Naive thymus-derived CD8-positive, alpha-beta T cell (primary cell): ENCODE results near the gene DENND1C. TPM values are rescaled to one million over a fixed set of nuclear protein-coding genes. Genes with fewer than 3 reads are reported as not detected.

Experiments
- ATAC-seq, 2 donors: fragments of 150-1000 bp; cut with Tn5 transposase in 1 of 2; sonication (Bioruptor Pico), chemical (Tn5 transposase) in 1 of 2; 1 replicate in 1 of 2; 2 replicates in 1 of 2; pipeline ENCODE4 v1.10.0; 2021; ENCODE audit warnings: mild to moderate bottlenecking in 2 of 2, moderate library complexity in 2 of 2
- POLR2A ChIA-PET: fragments of 350-600 bp; sonication (Branson Sonifier 250); formaldehyde crosslinking; loops from one replicate; lab custom pipeline; 2021; ENCODE audit warnings: antibody characterized with exemption; lab: Charles Lee
- DNase-seq, 10 donors: peaks; one replicate each; pipeline versions ENCODE4 v3.0.0 to v3.0.0-alpha.2; 2020 to 2022
- H3K27ac Mint-ChIP-seq, 10 donors: one replicate each; pipeline ENCODE4 v1.8.0; 2020 to 2022; ENCODE audit warnings: mild to moderate bottlenecking in 10 of 10, mixed read lengths in 10 of 10, moderate library complexity in 4 of 10, inconsistent platforms in 1 of 10
- H3K27me3 Mint-ChIP-seq, 5 donors: one replicate each; pipeline ENCODE4 v1.8.0; 2021 to 2022; ENCODE audit warnings: mixed read lengths in 5 of 5
- H3K36me3 Mint-ChIP-seq, 3 donors: one replicate each; pipeline ENCODE4 v1.8.0; 2020 to 2022; ENCODE audit warnings: mixed read lengths in 3 of 3, mild to moderate bottlenecking in 2 of 3, inconsistent platforms in 1 of 3
- H3K4me1 Mint-ChIP-seq, 4 donors: one replicate each; pipeline ENCODE4 v1.8.0; 2021 to 2022; ENCODE audit warnings: mixed read lengths in 4 of 4
- H3K4me3 Mint-ChIP-seq, 10 donors: one replicate each; pipeline ENCODE4 v1.8.0; 2020 to 2022; ENCODE audit warnings: mild to moderate bottlenecking in 10 of 10, mixed read lengths in 10 of 10, moderate library complexity in 6 of 10, inconsistent platforms in 1 of 10
- H3K9me3 Mint-ChIP-seq, 9 donors: one replicate each; pipeline ENCODE4 v1.8.0; 2020 to 2022; ENCODE audit warnings: mixed read lengths in 9 of 9, mild to moderate bottlenecking in 3 of 9, inconsistent platforms in 1 of 9, moderate library complexity in 1 of 9
- polyA plus RNA-seq, 3 donors: library from polyadenylated mRNA; unstranded; fragments of 300-500 nt; fragmentation: Illumina TruSeq; gene quantifications; one replicate each; pipeline ENCODE4 v1.2.3, GENCODE V29; 2021
- total RNA-seq, 8 experiments: library from RNA in 2 of 8; stranded (reverse) in 2 of 8; gene quantifications; one replicate each; pipeline ENCODE4 v1.2.3 and lab custom pipeline; 2021 to 2026

Gene DENND1C
- total and polyA plus RNA-seq, 5 experiments from 2014 or later = 35.4 to 110 (median 105) TPM

DNA sequence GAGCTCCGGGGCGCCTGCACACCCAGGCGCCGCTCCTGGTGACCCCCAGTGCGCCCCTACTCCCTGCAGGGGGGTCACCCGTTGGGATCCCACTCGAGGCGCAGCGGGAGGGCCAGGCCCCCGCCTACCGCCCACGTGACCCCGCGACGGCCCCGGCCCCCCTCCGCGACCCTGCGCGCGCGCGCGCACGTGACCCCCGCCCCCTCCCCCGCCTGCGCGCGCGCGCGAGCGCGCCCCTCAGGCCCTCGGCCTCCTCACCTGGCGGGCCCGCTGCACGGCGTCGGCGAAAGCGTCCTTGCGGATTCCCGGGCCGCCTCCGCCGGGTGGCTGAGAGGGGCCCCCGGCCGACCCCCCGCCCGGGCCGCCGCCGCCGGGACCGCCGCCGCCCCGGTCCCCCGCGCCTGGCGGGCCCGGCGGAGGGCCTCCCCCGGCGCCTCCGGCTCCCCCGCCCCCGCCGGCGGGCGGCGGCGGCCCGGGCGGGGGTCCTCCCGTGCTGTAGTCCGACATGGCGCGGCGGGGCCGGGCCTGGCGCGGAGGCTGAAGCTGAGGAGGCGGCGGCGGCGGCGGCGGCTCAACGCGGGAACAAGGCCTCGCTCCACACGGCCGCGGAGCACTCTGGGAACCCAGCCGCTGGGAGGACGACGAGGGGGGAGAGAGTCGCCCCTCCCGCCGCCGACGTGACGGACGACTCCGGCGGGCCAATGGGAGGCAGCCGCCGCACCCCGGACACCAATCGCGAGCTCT, 57.2 kb downstream of the DENND1C start, which contains the start of gene KHSRP:
TSS of gene KHSRP (minus strand) at position 617 of the 744 bp plus-strand sequence. CDS start at position 507, 110 bp downstream.
- peaks cover 0 to 2% (median 0%) of the 10 kb centered on the region in 9 donors for H3K9me3 Mint-ChIP-seq
- H3K27ac Mint-ChIP-seq = peak within 1 kb of the TSS; percentile 89 to 97 (median 94)
- ATAC-seq = no peak
- H3K27me3 Mint-ChIP-seq = no peaks in the 10 kb centered on the region
- peak within 1 kb of the TSS; percentile 81 to 93 (median 88) for H3K4me3 Mint-ChIP-seq
- peak in 7 of 10 donors; percentile 14 to 50 (median 28) for DNase-seq
- POLR2A ChIA-PET = interaction anchor here (0.8 to 2.9 kb wide), 17 partner anchors 9 to 645 kb away, joined by 3 to 28 read pairs (median 4); partner anchors contain the start of genes ALKBH7, CLPP, CRB3 and DENND1C
- peaks cover 16 to 45% (median 41%) of the 10 kb centered on the region in 4 donors for H3K4me1 Mint-ChIP-seq
- H3K36me3 Mint-ChIP-seq = peaks cover 0 to 27% (median 2%) of the 10 kb centered on the region in 3 donors

DNA sequence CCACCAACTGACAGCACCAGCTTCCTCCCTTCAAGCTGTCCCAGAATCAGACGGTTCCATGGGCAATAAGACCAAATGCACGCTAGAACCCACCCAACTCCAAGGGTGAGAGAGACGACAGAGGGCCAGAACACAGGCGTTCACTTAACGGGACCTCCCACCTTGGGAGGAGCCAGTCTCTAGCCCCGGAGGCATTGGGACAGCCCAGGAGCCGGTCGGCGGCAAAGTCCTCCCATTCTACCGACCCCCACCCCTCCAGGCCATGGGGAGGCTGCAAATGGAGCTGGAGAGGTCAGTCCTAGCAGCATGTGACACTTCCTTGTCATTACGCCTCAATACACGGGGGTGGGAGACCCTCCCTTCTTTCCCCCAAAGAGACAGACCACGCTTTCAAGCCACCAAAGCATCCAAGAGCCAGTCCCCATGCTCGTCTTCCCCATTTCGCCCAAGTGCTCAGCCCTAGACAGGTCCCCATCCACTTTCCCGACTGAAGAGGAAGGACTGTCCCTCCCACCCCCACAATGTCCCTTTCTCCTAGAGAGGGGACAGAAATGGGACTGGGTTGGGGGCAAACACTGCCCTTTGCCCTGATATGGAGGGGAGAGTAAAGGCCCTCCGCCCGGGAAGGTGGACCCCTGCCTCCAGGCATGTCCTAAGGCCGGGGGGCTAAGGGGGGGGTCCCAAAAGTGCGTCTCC, 57.9 kb downstream of the DENND1C start:
- no peak for ATAC-seq
- Mint-ChIP-seq H3K4me3 (peak overlapping the region; percentile 81 to 93 (median 88)), H3K27ac (peak overlapping the region; percentile 76 to 94 (median 88))

DNA sequence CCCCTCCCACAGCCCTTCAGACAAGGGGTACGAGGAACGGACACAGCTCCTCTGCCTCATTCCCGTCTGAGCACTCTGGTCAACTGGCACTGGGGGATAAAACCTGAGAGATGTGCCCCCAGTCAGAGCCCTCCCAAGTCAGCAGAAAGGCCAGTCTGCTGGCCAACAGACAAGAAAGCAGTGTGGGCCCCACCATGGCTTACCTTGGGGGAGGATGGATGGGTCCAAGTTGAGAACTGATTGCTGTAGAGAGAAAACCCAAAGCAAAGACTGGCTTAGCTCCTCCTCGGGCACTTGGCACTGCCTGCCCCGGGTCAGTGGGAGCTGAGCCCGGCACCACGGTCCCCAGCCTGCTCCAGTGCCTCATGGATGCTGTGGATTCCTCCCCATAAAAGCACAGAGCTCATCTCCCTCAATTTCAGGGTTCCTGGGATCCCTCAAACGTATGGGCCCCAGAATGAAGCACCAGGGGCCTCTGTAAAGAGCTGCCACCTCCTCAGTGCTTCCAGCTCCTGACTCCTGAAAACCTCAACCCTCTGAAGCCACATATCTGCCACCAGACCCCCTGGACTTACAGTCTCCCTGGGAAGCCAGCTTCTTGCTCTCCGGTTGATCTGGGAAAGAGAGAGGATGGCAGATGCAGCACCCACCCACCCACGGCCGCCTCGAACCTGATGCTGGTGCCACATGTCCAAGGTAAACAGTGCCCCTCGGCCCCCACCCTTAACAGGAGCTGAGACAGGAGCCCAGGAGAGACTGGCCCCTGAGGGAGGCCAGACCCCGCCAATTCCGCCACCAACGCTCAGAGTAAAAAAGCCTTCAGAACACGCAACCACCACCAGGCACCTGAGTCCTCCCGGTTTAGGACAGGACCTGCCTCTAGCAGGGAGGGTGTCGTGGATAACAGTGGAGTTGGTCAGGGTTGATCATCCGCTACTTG, 60.2 kb downstream of the DENND1C start:
- peaks cover 0 to 50% (median 2%) of the 10 kb centered on the region in 3 donors for H3K36me3 Mint-ChIP-seq
- H3K27ac Mint-ChIP-seq = peak overlapping the region in 4 of 10 donors; percentile 5 to 63 (median 21)
- DNase-seq = no peak
- peaks cover 0 to 2% (median 0%) of the 10 kb centered on the region in 9 donors for H3K9me3 Mint-ChIP-seq
- H3K27me3 Mint-ChIP-seq = no peaks in the 10 kb centered on the region
- ATAC-seq = no peak
- peak overlapping the region in 2 of 10 donors; percentile 6 to 24 for H3K4me3 Mint-ChIP-seq
- POLR2A ChIA-PET = interaction anchor here (0.6 kb wide), 1 partner anchor 406 kb away, joined by 3 read pairs; no protein-coding TSS in a partner anchor
- H3K4me1 Mint-ChIP-seq = peaks cover 16 to 43% (median 41%) of the 10 kb centered on the region in 4 donors

More for the DNA sequence above, 57.9 kb downstream of the DENND1C start:
- POLR2A ChIA-PET = interaction anchor here (0.7 to 2.7 kb wide), 5 partner anchors 35 to 603 kb away, joined by 3 to 28 read pairs (median 5); partner anchors contain the start of genes ALKBH7, CRB3 and DENND1C
- Mint-ChIP-seq H3K9me3 (peaks cover 0 to 2% (median 0%) of the 10 kb centered on the region in 9 donors), H3K27me3 (no peaks in the 10 kb centered on the region), H3K36me3 (peaks cover 0 to 34% (median 2%) of the 10 kb centered on the region in 3 donors), H3K4me1 (peaks cover 16 to 44% (median 41%) of the 10 kb centered on the region in 4 donors)
- peak in 4 of 10 donors; percentile 8 to 28 (median 12) for DNase-seq

DNA sequence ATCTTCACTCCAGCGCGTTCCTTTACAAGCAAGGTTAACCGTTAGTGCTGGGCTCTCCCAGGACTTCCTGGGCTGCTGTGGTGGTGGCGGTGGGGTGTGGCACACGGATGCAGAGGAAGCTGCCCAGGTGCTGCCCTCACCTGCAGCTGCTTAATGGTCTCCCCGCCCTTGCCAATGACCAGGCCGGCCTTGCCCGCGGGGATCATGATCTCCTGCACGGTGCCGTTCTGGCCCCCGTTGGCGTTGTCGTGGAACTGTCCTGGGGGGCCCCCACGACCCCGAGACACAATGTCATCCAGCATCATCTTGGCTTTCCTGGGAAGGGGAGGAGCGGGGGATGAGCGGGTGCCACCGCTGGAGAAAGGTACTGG, 63.0 kb downstream of the DENND1C start:
- POLR2A ChIA-PET = no interaction called here
- H3K27me3 Mint-ChIP-seq = no peaks in the 10 kb centered on the region
- peaks cover 0 to 72% (median 2%) of the 10 kb centered on the region in 3 donors for H3K36me3 Mint-ChIP-seq
- H3K9me3 Mint-ChIP-seq = no peaks in the 10 kb centered on the region
- H3K27ac Mint-ChIP-seq = peak overlapping the region in 1 of 10 donors; percentile 20
- DNase-seq = no peak
- peak overlapping the region in 1 of 10 donors; percentile 20 for H3K4me3 Mint-ChIP-seq
- no peak for ATAC-seq
- peaks cover 10 to 29% (median 26%) of the 10 kb centered on the region in 4 donors for H3K4me1 Mint-ChIP-seq

DNA sequence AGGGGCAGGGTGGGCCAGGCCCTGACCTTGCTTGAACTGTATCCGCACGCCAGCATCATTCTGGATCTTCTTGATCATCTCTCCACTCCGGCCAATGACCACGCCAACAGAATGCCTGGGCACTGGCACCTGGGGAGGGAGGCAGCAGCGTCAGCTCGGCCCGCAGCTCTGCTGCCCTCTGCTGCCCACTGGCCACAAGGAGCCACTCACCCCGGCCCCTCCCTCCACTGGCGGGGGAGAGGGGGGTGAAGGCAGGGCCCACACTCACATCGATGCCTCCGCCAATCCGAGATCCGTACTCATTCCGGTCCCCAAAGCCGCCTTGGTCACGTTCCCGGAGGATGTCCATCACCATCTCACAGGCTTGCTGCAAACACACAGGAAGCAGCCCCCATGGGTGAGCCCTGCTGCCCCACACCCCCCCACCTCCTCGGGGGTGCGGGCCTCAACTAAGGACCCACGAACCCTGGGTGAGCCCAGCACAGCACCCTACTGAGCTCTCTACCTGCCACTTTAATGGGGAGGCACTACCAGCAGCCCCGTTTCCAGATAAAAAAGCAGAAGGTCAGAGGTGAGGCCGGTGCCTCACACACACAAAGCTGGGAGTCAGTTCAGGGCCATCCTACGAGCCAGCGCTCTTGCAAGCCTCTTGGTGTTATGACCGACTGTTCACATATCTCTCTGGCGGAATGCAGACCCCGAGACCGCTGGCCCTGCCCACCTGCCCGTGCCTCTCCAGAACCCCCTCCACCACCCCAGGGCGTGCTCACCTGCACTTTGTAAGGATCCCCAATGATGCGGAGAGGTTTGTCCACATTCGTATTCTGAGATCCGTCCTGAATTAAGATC, 63.6 kb downstream of the DENND1C start:
- POLR2A ChIA-PET = no interaction called here
- H3K4me3 Mint-ChIP-seq = no peak overlapping the region
- no peaks in the 10 kb centered on the region for H3K27me3 Mint-ChIP-seq
- H3K4me1 Mint-ChIP-seq = peaks cover 7 to 23% (median 19%) of the 10 kb centered on the region in 4 donors
- no peak overlapping the region for H3K27ac Mint-ChIP-seq
- H3K36me3 Mint-ChIP-seq = peaks cover 0 to 78% (median 2%) of the 10 kb centered on the region in 3 donors
- H3K9me3 Mint-ChIP-seq = no peaks in the 10 kb centered on the region
- DNase-seq (no peak), ATAC-seq (no peak)

Other genes with a start within 250 kb of the DENND1C start
- 10 to 100 TPM; 37.7 to 41.7 TPM for gene MLLT1, start 201.8 kb downstream of the DENND1C start, total RNA-seq
- gene MLLT1, start 201.8 kb downstream of the DENND1C start, polyA plus RNA-seq = 1 to 10 TPM in 2 of 3 donors, under 1 TPM in 1; 0.68 to 2.7 (median 1.2) TPM
- gene ACER1, start 148.2 kb downstream of the DENND1C start, total RNA-seq = 1 to 10 TPM in 1 of 2 experiments, under 1 TPM in 1; 0.91 to 1.1 TPM
- gene ACER1, start 148.2 kb downstream of the DENND1C start, polyA plus RNA-seq = 1 to 10 TPM; 1.4 to 2.6 (median 2.3) TPM
- gene CLPP, start 120.3 kb downstream of the DENND1C start, total RNA-seq = 10 to 100 TPM; 73.0 to 74.4 TPM
- 100 to 1,000 TPM; 142 to 197 (median 148) TPM for gene CLPP, start 120.3 kb downstream of the DENND1C start, polyA plus RNA-seq
- 10 to 100 TPM; 73.7 TPM for gene ALKBH7, start 109.0 kb downstream of the DENND1C start, total RNA-seq
- gene ALKBH7, start 109.0 kb downstream of the DENND1C start, polyA plus RNA-seq = 100 to 1,000 TPM; 130 to 162 (median 144) TPM
- 1 to 10 TPM; 3.3 to 3.7 TPM for gene PSPN, start 105.9 kb downstream of the DENND1C start, total RNA-seq
- 1 to 10 TPM in 2 of 3 donors, under 1 TPM in 1; 0.50 to 1.2 (median 1.1) TPM for gene PSPN, start 105.9 kb downstream of the DENND1C start, polyA plus RNA-seq
- gene GTF2F1, start 88.6 kb downstream of the DENND1C start, total RNA-seq = 10 to 100 TPM; 54.1 to 64.8 TPM
- gene GTF2F1, start 88.6 kb downstream of the DENND1C start, polyA plus RNA-seq = 10 to 100 TPM; 16.3 to 30.1 (median 20.6) TPM
- gene KHSRP, start 57.0 kb downstream of the DENND1C start, total RNA-seq = 100 to 1,000 TPM; 159 to 167 TPM
- gene KHSRP, start 57.0 kb downstream of the DENND1C start, polyA plus RNA-seq = 10 to 100 TPM; 14.5 to 26.2 (median 14.7) TPM
- gene SLC25A41, start 48.0 kb downstream of the DENND1C start, total RNA-seq = under 1 TPM; 0.62 to 0.96 TPM
- gene SLC25A41, start 48.0 kb downstream of the DENND1C start, polyA plus RNA-seq = under 1 TPM in 1 of 3 donors, not detected in 2; 0.38 TPM
- 10 to 100 TPM; 19.0 to 24.5 TPM for gene SLC25A23, start 22.0 kb downstream of the DENND1C start, total RNA-seq
- gene SLC25A23, start 22.0 kb downstream of the DENND1C start, polyA plus RNA-seq = 10 to 100 TPM; 14.6 to 29.6 (median 15.9) TPM
- gene CRB3, start 17.5 kb downstream of the DENND1C start, total RNA-seq = 10 to 100 TPM in 1 of 2 experiments, 1 to 10 TPM in 1; 8.5 to 10.5 TPM
- 1 to 10 TPM; 4.3 to 5.8 (median 5.7) TPM for gene CRB3, start 17.5 kb downstream of the DENND1C start, polyA plus RNA-seq
- gene TUBB4A, start 20.5 kb upstream of the DENND1C start, total RNA-seq = 1 to 10 TPM; 7.6 to 8.8 TPM
- gene TUBB4A, start 20.5 kb upstream of the DENND1C start, polyA plus RNA-seq = 1 to 10 TPM; 2.8 to 7.3 (median 5.2) TPM
- gene TNFSF9, start 49.2 kb upstream of the DENND1C start, total RNA-seq = 1 to 10 TPM in 1 of 2 experiments, under 1 TPM in 1; 0.30 to 1.0 TPM
- under 1 TPM in 2 of 3 donors, not detected in 1; 0.25 to 0.54 TPM for gene TNFSF9, start 49.2 kb upstream of the DENND1C start, polyA plus RNA-seq
- not detected for gene CD70, start 109.4 kb upstream of the DENND1C start, total RNA-seq
- under 1 TPM in 1 of 3 donors, not detected in 2; 0.90 TPM for gene CD70, start 109.4 kb upstream of the DENND1C start, polyA plus RNA-seq
- 1 to 10 TPM; 1.5 to 1.6 TPM for gene TNFSF14, start 188.4 kb upstream of the DENND1C start, total RNA-seq
- gene TNFSF14, start 188.4 kb upstream of the DENND1C start, polyA plus RNA-seq = 1 to 10 TPM; 2.0 to 4.9 (median 3.4) TPM
- gene C3, start 238.9 kb upstream of the DENND1C start, total RNA-seq = 1 to 10 TPM in 1 of 2 experiments, under 1 TPM in 1; 0.80 to 2.4 TPM
- gene C3, start 238.9 kb upstream of the DENND1C start, polyA plus RNA-seq = not detected